ENCODE results near the gene COMMD2.

Gene COMMD2

DNA sequence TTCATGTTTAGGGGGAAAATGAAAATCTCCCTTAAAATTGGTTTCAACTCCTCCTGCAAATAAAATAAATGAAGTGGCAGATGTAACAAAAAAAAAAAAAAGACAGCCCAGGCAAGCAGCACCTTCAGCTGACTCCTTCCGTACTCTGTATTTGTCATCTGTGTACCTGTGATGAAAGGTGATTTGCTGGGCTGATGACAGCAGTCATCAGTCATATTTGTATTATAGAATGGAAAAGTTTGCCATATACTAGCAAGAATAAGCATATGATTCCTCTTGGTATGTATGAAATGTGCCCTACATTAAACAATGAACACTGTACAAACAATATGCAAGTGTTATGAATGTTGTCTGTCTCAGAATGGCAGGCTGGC is 50.3 kb downstream of the COMMD2 start:
- TF ChIP-seq, protein P1, sequence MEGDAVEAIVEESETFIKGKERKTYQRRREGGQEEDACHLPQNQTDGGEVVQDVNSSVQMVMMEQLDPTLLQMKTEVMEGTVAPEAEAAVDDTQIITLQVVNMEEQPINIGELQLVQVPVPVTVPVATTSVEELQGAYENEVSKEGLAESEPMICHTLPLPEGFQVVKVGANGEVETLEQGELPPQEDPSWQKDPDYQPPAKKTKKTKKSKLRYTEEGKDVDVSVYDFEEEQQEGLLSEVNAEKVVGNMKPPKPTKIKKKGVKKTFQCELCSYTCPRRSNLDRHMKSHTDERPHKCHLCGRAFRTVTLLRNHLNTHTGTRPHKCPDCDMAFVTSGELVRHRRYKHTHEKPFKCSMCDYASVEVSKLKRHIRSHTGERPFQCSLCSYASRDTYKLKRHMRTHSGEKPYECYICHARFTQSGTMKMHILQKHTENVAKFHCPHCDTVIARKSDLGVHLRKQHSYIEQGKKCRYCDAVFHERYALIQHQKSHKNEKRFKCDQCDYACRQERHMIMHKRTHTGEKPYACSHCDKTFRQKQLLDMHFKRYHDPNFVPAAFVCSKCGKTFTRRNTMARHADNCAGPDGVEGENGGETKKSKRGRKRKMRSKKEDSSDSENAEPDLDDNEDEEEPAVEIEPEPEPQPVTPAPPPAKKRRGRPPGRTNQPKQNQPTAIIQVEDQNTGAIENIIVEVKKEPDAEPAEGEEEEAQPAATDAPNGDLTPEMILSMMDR (IDR thresholded peaks at IDR 0.05; ENCODE audit: low read depth, low read length, missing control alignments): no peak
- H3K4me3 ChIP-seq (replicated peaks; ENCODE audit: low read depth, low read length): no peak overlapping the region
- DNase-seq (ENCODE audit: extremely low read depth, low read depth): no peak

DNA sequence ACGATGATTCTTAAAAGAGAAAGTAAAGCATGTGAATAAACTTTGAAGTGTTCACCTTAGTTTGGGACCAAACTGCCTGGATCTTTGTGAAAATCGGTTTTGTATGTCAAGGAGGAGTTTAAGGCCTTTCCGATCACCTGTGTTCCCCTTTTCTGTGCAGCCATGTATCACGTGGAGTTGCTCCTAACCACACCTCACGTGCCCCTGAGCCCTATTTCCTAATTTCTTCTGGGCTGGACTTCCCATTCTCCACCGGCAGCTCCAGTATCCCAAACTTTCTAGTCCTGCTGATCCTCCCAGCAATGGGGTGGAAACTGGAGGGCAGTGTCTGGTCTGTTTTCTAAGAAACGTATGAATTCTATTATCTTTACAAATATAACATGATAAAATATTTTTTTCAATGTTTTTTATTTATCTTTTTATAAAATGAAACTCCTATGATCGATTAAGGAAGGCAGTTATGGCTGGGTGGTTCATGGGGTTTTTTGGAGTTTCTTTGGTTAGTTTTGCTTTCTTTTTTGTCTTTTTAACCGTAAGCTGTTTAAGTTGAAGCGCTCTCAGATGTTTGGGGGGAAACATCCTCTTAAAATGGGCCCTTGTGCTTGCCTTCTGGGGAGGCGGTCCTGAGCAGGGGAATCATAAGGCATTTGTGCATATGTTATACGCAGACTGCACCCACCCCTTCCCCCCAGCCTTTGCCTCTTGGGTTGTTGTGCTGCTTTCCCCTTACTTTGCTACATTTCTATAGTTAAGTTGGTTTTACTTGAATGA is 50.9 kb downstream of the COMMD2 start:
- H3K4me3 ChIP-seq (replicated peaks; ENCODE audit: low read depth, low read length): no peak overlapping the region
- TF ChIP-seq, protein P1 (IDR thresholded peaks at IDR 0.05; ENCODE audit: low read depth, low read length, missing control alignments): no peak
- no peak for DNase-seq (ENCODE audit: extremely low read depth, low read depth)
